GM23338 (cell line): ENCODE data around the gene ZNF443. TPM values are rescaled to one million over a fixed set of nuclear protein-coding genes. Genes with fewer than 3 reads are reported as not detected.
"Not testable (repeated sequence)": the region's sequence is repeated elsewhere in the genome, so short reads cannot be mapped to it uniquely, and the experiment has no call there.

ENCODE experiments used
- ATAC-seq: fragments of 200-7000 bp; cut with Tn5 transposase; 3 replicates; pipeline ENCODE4 v1.9.1; 2020
- DNase-seq: peaks from one replicate; pipeline ENCODE4 v3.0.0-alpha.2; 2015; ENCODE audit warnings: low spot score
- H2AFZ ChIP-seq: fragments of 200-600 bp; sonication (generic); 2 replicates; pipeline ENCODE4 v1.8.0; 2016; ENCODE audit warnings: antibody characterized with exemption, mild to moderate bottlenecking, moderate library complexity
- H3F3A ChIP-seq: fragments of 200-600 bp; sonication (generic); replicated peaks from 2 replicates; pipeline ENCODE4 v1.8.0; 2017; ENCODE audit warnings: antibody characterized with exemption, mixed run types, low read depth
- H3K27ac ChIP-seq: fragments of 200-600 bp; sonication (generic); 2 replicates; pipeline ENCODE4 v1.6.1; 2016; ENCODE audit warnings: low read depth
- H3K27me3 ChIP-seq: fragments of 200-600 bp; sonication (generic); 2 replicates; pipeline ENCODE4 v1.8.0; 2016; ENCODE audit warnings: mild to moderate bottlenecking, mixed run types, moderate library complexity; ENCODE audit not compliant: insufficient read depth
- H3K36me3 ChIP-seq: fragments of 200-600 bp; sonication (generic); 2 replicates; pipeline ENCODE4 v1.8.0; 2016; ENCODE audit warnings: mild to moderate bottlenecking; ENCODE audit not compliant: insufficient read depth
- H3K4me1 ChIP-seq: fragments of 200-600 bp; sonication (generic); 2 replicates; pipeline ENCODE4 v1.8.0; 2016; ENCODE audit warnings: mild to moderate bottlenecking, moderate library complexity; ENCODE audit not compliant: insufficient read depth
- H3K4me2 ChIP-seq: fragments of 200-600 bp; sonication (generic); 2 replicates; pipeline ENCODE4 v1.7.1; 2017; ENCODE audit warnings: mixed run types
- H3K4me3 ChIP-seq: fragments of 200-600 bp; sonication (generic); 2 replicates; pipeline ENCODE4 v1.6.1; 2016; ENCODE audit warnings: mixed run types
- H3K79me2 ChIP-seq: fragments of 200-600 bp; sonication (generic); replicated peaks from 2 replicates; pipeline ENCODE4 v1.8.0; 2017; ENCODE audit warnings: mild to moderate bottlenecking; ENCODE audit not compliant: insufficient read depth
- H3K9me2 ChIP-seq: fragments of 200-600 bp; sonication (generic); 2 replicates; pipeline ENCODE4 v1.8.0; 2017; ENCODE audit not compliant: insufficient read depth
- H4K20me1 ChIP-seq: fragments of 200-600 bp; sonication (generic); replicated peaks from 2 replicates; pipeline ENCODE4 v1.8.0; 2017; ENCODE audit warnings: mild to moderate bottlenecking; ENCODE audit not compliant: insufficient read depth
- H3K27ac Mint-ChIP-seq: 2 replicates; pipeline ENCODE4 v1.8.0; 2020; ENCODE audit warnings: inconsistent platforms, mild to moderate bottlenecking, moderate library complexity, mixed read lengths
- H3K27me3 Mint-ChIP-seq: 3 replicates; pipeline ENCODE4 v1.8.0; 2022; ENCODE audit warnings: low read depth, mild to moderate bottlenecking, moderate library complexity, mixed read lengths, inconsistent platforms; ENCODE audit not compliant: insufficient read depth, poor library complexity
- H3K36me3 Mint-ChIP-seq: 3 replicates; pipeline ENCODE4 v1.8.0; 2021; ENCODE audit warnings: low read depth, mild to moderate bottlenecking, inconsistent platforms, moderate library complexity, mixed read lengths
- H3K4me1 Mint-ChIP-seq: 3 replicates; pipeline ENCODE4 v1.8.0; 2020; ENCODE audit warnings: mild to moderate bottlenecking, inconsistent platforms, mixed read lengths
- H3K4me3 Mint-ChIP-seq: 3 replicates; pipeline ENCODE4 v1.8.0; 2021; ENCODE audit warnings: moderate library complexity, mild to moderate bottlenecking, inconsistent platforms, mixed read lengths
- H3K9me3 Mint-ChIP-seq: 3 replicates; pipeline ENCODE4 v1.8.0; 2020; ENCODE audit warnings: moderate library complexity, mild to moderate bottlenecking, inconsistent platforms, mixed read lengths
- CREB1 ChIP-seq: fragments of 250-450 bp; sonication (Bioruptor Pico); IDR thresholded peaks from 2 replicates; pipeline ENCODE4 v1.5.0; 2020; ENCODE audit warnings: low read depth, mild to moderate bottlenecking, moderate library complexity
- CTCF ChIP-seq, 2 experiments: fragments of 200-600 bp in 1 of 2; sonication (generic) in 1 of 2; conservative IDR thresholded peaks; 2 replicates each; pipeline versions ENCODE4 v1.5.1 to v1.6.1; 2016 to 2017; ENCODE audit warnings: antibody characterized with exemption in 2 of 2, low read depth in 2 of 2, mild to moderate bottlenecking in 2 of 2, moderate library complexity in 1 of 2
- EZH2 ChIP-seq: fragments of 200-600 bp; sonication (generic); IDR thresholded peaks from one replicate; pipeline ENCODE4 v1.8.0; 2017; ENCODE audit warnings: antibody characterized with exemption, mild to moderate bottlenecking, low read depth; ENCODE audit not compliant: unreplicated experiment
- POLR2AphosphoS5 ChIP-seq: IDR thresholded peaks from 2 replicates; pipeline ENCODE4 v1.6.1; 2016; ENCODE audit warnings: antibody characterized with exemption, low read depth
- STAT1 ChIP-seq: IDR thresholded peaks from one replicate; pipeline ENCODE4 v1.6.1; 2016; ENCODE audit warnings: antibody characterized with exemption; ENCODE audit not compliant: unreplicated experiment
- ZNF331 ChIP-seq: fragments of 250-450 bp; sonication (Bioruptor Pico); IDR thresholded peaks from 2 replicates; pipeline ENCODE4 v1.5.0; 2020; ENCODE audit warnings: low read depth, mild to moderate bottlenecking, moderate library complexity
- ZNF462 ChIP-seq: fragments of 250-450 bp; sonication (Bioruptor Pico); IDR thresholded peaks from 2 replicates; pipeline ENCODE4 v1.5.0; 2020; ENCODE audit warnings: mild to moderate bottlenecking, moderate library complexity
- polyA plus RNA-seq: library from polyadenylated mRNA; unstranded; fragments of >200 nt; fragmentation: Nextera tagmentation; extraction: Ambion mirVana; gene quantifications from 2 replicates; pipeline ENCODE4 v1.2.1, GENCODE V29; 2016
- total RNA-seq: library from RNA; depleted of rRNA; stranded (reverse); fragments of >200 nt; shearing (Covaris generic); gene quantifications from 2 replicates; pipeline ENCODE4 v1.2.3, GENCODE V29; 2014

ZNF443 gene
- total and polyA plus RNA-seq, 2 experiments from 2014 or later: 5.4 to 10.0 TPM

- not testable (repeated sequence) for H3K4me3 ChIP-seq, H3K79me2 ChIP-seq, H3K9me3 Mint-ChIP-seq, H3K27ac Mint-ChIP-seq, H3F3A ChIP-seq, DNase-seq, H3K27me3 Mint-ChIP-seq, H3K4me2 ChIP-seq, H3K27ac ChIP-seq, H4K20me1 ChIP-seq, H3K36me3 Mint-ChIP-seq, ATAC-seq, H3K36me3 ChIP-seq, H3K4me1 Mint-ChIP-seq, H3K9me2 ChIP-seq, H3K4me3 Mint-ChIP-seq, H2AFZ ChIP-seq
- Histone ChIP-seq H3K4me1 (peaks cover 13% of the 10 kb centered on the region; the same call in 1 of the 2 replicates), H3K27me3 (peaks cover 17% of the 10 kb centered on the region)
These were observed 45.5 kb upstream of the ZNF443 start for GRCh38 chr19:12486265-12486783.

GRCh38 chr19:12485571-12485970, 44.8 kb upstream of the ZNF443 start:
- Histone ChIP-seq H3K27me3 (peaks cover 17% of the 10 kb centered on the region), H3K36me3 (no peaks in the 10 kb centered on the region), H3K4me2 (peak overlapping the region; percentile 83), H3K79me2 (0 out of 2 replicates have a peak, but pooled peaks cover 3% of the 10 kb centered on the region), H4K20me1 (peaks cover 8% of the 10 kb centered on the region; the same call in 1 of the 2 replicates), H3K4me1 (peaks cover 13% of the 10 kb centered on the region; the same call in 1 of the 2 replicates), H2AFZ (peak overlapping the region; percentile 85; the same call in 1 of the 2 replicates), H3K4me3 (peak overlapping the region; percentile 58), H3K9me2 (no peaks in the 10 kb centered on the region), H3F3A (no peaks in the 10 kb centered on the region), H3K27ac (no peak overlapping the region)
- Mint-ChIP-seq H3K9me3 (peaks cover 4% of the 10 kb centered on the region; the same call in 2 of the 3 replicates), H3K4me3 (peak overlapping the region; percentile 89), H3K27ac (peak overlapping the region; percentile 86; the same call in 1 of the 2 replicates), H3K27me3 (peaks cover 3% of the 10 kb centered on the region), H3K4me1 (peaks cover 10% of the 10 kb centered on the region; the same call in 2 of the 3 replicates), H3K36me3 (no peaks in the 10 kb centered on the region; the same call in 2 of the 3 replicates)
- ATAC-seq (no peak), DNase-seq (peak; percentile 14)
- TF ChIP-seq CREB1 (no peak), EZH2 (no peak), CTCF (conservative IDR thresholded peaks at IDR 0.05; ENCODE audit: low read depth in 2 of 2) (no peak), STAT1 (no peak), ZNF331 (CRISPR knock-in tag) (no peak), POLR2AphosphoS5 (no peak)

- H3K27ac Mint-ChIP-seq: peak overlapping the region; percentile 89
- H2AFZ ChIP-seq: peak overlapping the region; percentile 85
- no peak for TF ChIP-seq ZNF462 (CRISPR knock-in tag)
These were observed 44.2 kb upstream of the ZNF443 start for GRCh38 chr19:12485052-12485416.

More at GRCh38 chr19:12485052-12485416, 44.2 kb upstream of the ZNF443 start:
- H3K4me3 Mint-ChIP-seq: peak overlapping the region; percentile 89
- no peaks in the 10 kb centered on the region for H3F3A ChIP-seq
- H3K4me1 Mint-ChIP-seq: peaks cover 10% of the 10 kb centered on the region; the same call in 2 of the 3 replicates
- H3K36me3 Mint-ChIP-seq: no peaks in the 10 kb centered on the region; the same call in 2 of the 3 replicates
- H4K20me1 ChIP-seq: peaks cover 8% of the 10 kb centered on the region; the same call in 1 of the 2 replicates
- peak overlapping the region; percentile 58 for H3K4me3 ChIP-seq
- DNase-seq: no peak
- H3K36me3 ChIP-seq: no peaks in the 10 kb centered on the region
- H3K79me2 ChIP-seq: 0 out of 2 replicates have a peak, but pooled peaks cover 3% of the 10 kb centered on the region
- H3K27me3 ChIP-seq: peaks cover 17% of the 10 kb centered on the region
- no peak overlapping the region for H3K27ac ChIP-seq
- H3K4me1 ChIP-seq: peaks cover 13% of the 10 kb centered on the region; the same call in 1 of the 2 replicates
- peak; percentile 51 for ATAC-seq
- H3K9me3 Mint-ChIP-seq: peaks cover 4% of the 10 kb centered on the region; the same call in 2 of the 3 replicates
- H3K9me2 ChIP-seq: no peaks in the 10 kb centered on the region
- peak overlapping the region; percentile 83 for H3K4me2 ChIP-seq
- H3K27me3 Mint-ChIP-seq: peaks cover 3% of the 10 kb centered on the region
